PC-3 (cell line): ENCODE results near the gene GPR68. TPM values are rescaled to one million over a fixed set of nuclear protein-coding genes. Genes with fewer than 3 reads are reported as not detected.

Source experiments
- ATAC-seq: fragments of 200-7000 bp; cut with Tn5 transposase; 2 replicates; pipeline ENCODE4 v1.9.1; 2020; ENCODE audit warnings: mild to moderate bottlenecking, moderate library complexity
- BruUV-seq: library from RNA; stranded (reverse); fragments of 400-500 nt; replicated peaks from 2 replicates; lab custom pipeline; 2021; lab: Mats Ljungman, UMichigan
- CTCF ChIA-PET: fragments of 300-600 bp; sonication (Branson Sonifier 250); formaldehyde crosslinking; loops from one replicate; lab custom pipeline; 2022; ENCODE audit warnings: antibody characterized with exemption; lab: Charles Lee
- POLR2A ChIA-PET: fragments of 300-600 bp; sonication (Branson Sonifier 250); formaldehyde crosslinking; loops from one replicate; lab custom pipeline; 2022; ENCODE audit warnings: antibody characterized with exemption; ENCODE audit not compliant: unreplicated experiment; lab: Charles Lee
- DNase-seq: peaks from one replicate; pipeline ENCODE4 v3.0.0-alpha.2; 2015
- H2AFZ ChIP-seq: fragments of 300-600 bp; sonication (generic); 2 replicates; pipeline ENCODE4 v1.6.0; 2016; ENCODE audit warnings: antibody characterized with exemption, low read length
- H3F3A ChIP-seq: fragments of 300-600 bp; sonication (generic); one replicate; pipeline ENCODE4 v1.6.0; 2017; ENCODE audit warnings: antibody characterized with exemption, low read length, control low read depth, mild to moderate bottlenecking; ENCODE audit not compliant: unreplicated experiment
- H3K27ac ChIP-seq: fragments of 300-600 bp; sonication (generic); 2 replicates; pipeline ENCODE4 v1.5.1; 2016; ENCODE audit warnings: mild to moderate bottlenecking, low read length
- H3K27me3 ChIP-seq: fragments of 300-600 bp; sonication (generic); 2 replicates; pipeline ENCODE4 v1.6.1; 2016; ENCODE audit warnings: low read length, mixed read lengths
- H3K36me3 ChIP-seq: fragments of 300-600 bp; sonication (generic); 2 replicates; pipeline ENCODE4 v1.6.1; 2016; ENCODE audit warnings: low read depth, mixed run types, low read length, mixed read lengths
- H3K4me1 ChIP-seq: fragments of 300-600 bp; sonication (generic); 2 replicates; pipeline ENCODE4 v1.5.1; 2016; ENCODE audit warnings: low read length; ENCODE audit not compliant: insufficient read depth
- H3K4me2 ChIP-seq: fragments of 300-600 bp; sonication (generic); 2 replicates; pipeline ENCODE4 v1.6.0; 2016; ENCODE audit warnings: low read length
- H3K4me3 ChIP-seq: fragments of 300-600 bp; sonication (generic); 2 replicates; pipeline ENCODE4 v1.5.1; 2016; ENCODE audit warnings: mild to moderate bottlenecking, low read length, mixed read lengths
- H3K79me2 ChIP-seq: fragments of 300-600 bp; sonication (generic); 2 replicates; pipeline ENCODE4 v1.6.1; 2017; ENCODE audit warnings: low read length, mixed read lengths
- H3K9ac ChIP-seq: fragments of 300-600 bp; sonication (generic); 2 replicates; pipeline ENCODE4 v1.6.0; 2016; ENCODE audit warnings: mild to moderate bottlenecking, low read length
- H3K9me2 ChIP-seq: fragments of 300-600 bp; sonication (generic); replicated peaks from 2 replicates; pipeline ENCODE4 v1.6.1; 2016; ENCODE audit warnings: mixed run types, low read length, mixed read lengths
- H3K9me3 ChIP-seq: fragments of 300-600 bp; sonication (generic); 2 replicates; pipeline ENCODE4 v1.6.1; 2016; ENCODE audit warnings: low read length, mixed read lengths
- H4K20me1 ChIP-seq: fragments of 300-600 bp; sonication (generic); 2 replicates; pipeline ENCODE4 v1.6.1; 2016; ENCODE audit warnings: low read length, mixed read lengths
- EZH2 ChIP-seq: fragments of 300-600 bp; sonication (generic); IDR thresholded peaks from one replicate; pipeline ENCODE4 v1.6.1; 2017; ENCODE audit warnings: antibody characterized with exemption, mild to moderate bottlenecking, low read length; ENCODE audit not compliant: unreplicated experiment
- EZH2phosphoT487 ChIP-seq: fragments of 300-600 bp; sonication (generic); IDR thresholded peaks from 2 replicates; pipeline ENCODE4 v1.6.1; 2018; ENCODE audit warnings: mild to moderate bottlenecking, antibody characterized with exemption, low read length, borderline replicate concordance
- intact Hi-C: fragments of 100-400 bp; cut with micrococcal nuclease; formaldehyde crosslinking; loops from 2 replicates; pipeline ENCODE4 v1.9.0; 2023
- total RNA-seq: library from RNA; depleted of rRNA; stranded (reverse); fragments of >200 nt; gene quantifications from 2 replicates; pipeline ENCODE4 v1.2.3, GENCODE V29; 2014
- TF ChIP-seq, protein P1 (sequence below): fragments of 300-600 bp; sonication (generic); conservative IDR thresholded peaks from 2 replicates; pipeline ENCODE4 v1.5.1; 2017; ENCODE audit warnings: antibody characterized with exemption, low read depth, mild to moderate bottlenecking, low read length

Gene GPR68
- total RNA-seq, 1 experiment from 2014 or later: 1.5 TPM

DNA sequence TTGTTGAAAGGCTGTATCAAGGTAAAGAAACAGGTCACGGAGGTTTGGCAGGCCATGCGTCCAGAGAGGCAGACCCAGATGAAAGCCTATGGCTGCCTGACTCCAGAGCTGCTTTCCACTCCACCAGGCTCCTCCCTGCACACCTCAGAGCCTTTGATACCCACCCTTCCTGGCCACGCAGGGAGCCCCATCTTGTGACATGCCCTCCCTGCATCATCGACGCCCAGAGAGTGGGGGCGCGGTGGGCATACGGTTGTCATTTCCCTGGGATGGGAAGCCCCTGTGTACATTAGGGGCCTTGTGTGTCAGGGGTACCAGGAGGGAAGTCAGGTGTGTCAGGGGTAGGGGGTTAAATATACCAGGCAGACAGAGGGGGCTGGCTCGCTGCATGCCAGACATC is 30.3 kb upstream of the GPR68 start:
- Histone ChIP-seq H3K27ac (no peak overlapping the region), H3K9me2 (no peaks in the 10 kb centered on the region), H3K9ac (no peak overlapping the region), H3K27me3 (no peaks in the 10 kb centered on the region), H4K20me1 (no peaks in the 10 kb centered on the region), H3F3A (no peaks in the 10 kb centered on the region), H3K4me1 (no peaks in the 10 kb centered on the region), H2AFZ (no peak overlapping the region), H3K79me2 (no peaks in the 10 kb centered on the region), H3K36me3 (peaks cover 11% of the 10 kb centered on the region; the same call in 1 of the 2 replicates), H3K4me3 (no peak overlapping the region), H3K9me3 (no peaks in the 10 kb centered on the region), H3K4me2 (no peak overlapping the region)
- BruUV-seq: no TSS peak
- ATAC-seq (no peak), DNase-seq (no peak)
- no peak for TF ChIP-seq EZH2phosphoT487
- TF ChIP-seq, protein P1, sequence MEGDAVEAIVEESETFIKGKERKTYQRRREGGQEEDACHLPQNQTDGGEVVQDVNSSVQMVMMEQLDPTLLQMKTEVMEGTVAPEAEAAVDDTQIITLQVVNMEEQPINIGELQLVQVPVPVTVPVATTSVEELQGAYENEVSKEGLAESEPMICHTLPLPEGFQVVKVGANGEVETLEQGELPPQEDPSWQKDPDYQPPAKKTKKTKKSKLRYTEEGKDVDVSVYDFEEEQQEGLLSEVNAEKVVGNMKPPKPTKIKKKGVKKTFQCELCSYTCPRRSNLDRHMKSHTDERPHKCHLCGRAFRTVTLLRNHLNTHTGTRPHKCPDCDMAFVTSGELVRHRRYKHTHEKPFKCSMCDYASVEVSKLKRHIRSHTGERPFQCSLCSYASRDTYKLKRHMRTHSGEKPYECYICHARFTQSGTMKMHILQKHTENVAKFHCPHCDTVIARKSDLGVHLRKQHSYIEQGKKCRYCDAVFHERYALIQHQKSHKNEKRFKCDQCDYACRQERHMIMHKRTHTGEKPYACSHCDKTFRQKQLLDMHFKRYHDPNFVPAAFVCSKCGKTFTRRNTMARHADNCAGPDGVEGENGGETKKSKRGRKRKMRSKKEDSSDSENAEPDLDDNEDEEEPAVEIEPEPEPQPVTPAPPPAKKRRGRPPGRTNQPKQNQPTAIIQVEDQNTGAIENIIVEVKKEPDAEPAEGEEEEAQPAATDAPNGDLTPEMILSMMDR: no peak
- TF ChIP-seq EZH2: no peak
- ChIA-PET CTCF (no interaction called here), POLR2A (no interaction called here)
- intact Hi-C loops: no loop called here

DNA sequence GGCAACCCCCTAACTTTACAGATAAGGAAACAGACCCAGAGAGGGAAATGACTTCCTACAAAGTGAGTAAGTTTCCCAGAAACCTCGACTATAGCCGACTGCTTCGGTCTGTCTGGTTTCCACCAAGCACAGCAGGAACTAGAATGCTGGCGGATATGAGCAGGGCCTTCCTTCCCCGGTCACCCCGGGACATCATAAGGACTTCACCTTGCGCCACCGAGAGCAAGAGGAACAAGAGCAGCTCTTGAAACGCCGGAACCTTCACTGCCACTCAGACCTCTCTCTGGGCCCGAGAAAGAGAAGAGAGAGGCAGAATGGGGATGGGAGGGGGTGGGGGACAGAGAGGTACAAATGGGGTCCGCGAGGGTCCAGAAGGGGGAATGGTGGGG is 29.4 kb upstream of the GPR68 start:
- Histone ChIP-seq H4K20me1 (no peaks in the 10 kb centered on the region), H3F3A (no peaks in the 10 kb centered on the region), H3K27ac (no peak overlapping the region), H3K4me1 (no peaks in the 10 kb centered on the region), H3K36me3 (peaks cover 6% of the 10 kb centered on the region; the same call in 1 of the 2 replicates), H3K9me3 (no peaks in the 10 kb centered on the region), H3K9me2 (no peaks in the 10 kb centered on the region), H3K4me2 (no peak overlapping the region), H3K79me2 (no peaks in the 10 kb centered on the region), H3K27me3 (no peaks in the 10 kb centered on the region), H3K9ac (no peak overlapping the region), H3K4me3 (no peak overlapping the region), H2AFZ (no peak overlapping the region)
- DNase-seq (no peak), ATAC-seq (no peak)
- no TSS peak for BruUV-seq
- ChIA-PET POLR2A (no interaction called here), CTCF (no interaction called here)
- intact Hi-C loops: no loop called here
- TF ChIP-seq EZH2phosphoT487: no peak
- TF ChIP-seq, protein P1: no peak
- no peak for TF ChIP-seq EZH2

DNA sequence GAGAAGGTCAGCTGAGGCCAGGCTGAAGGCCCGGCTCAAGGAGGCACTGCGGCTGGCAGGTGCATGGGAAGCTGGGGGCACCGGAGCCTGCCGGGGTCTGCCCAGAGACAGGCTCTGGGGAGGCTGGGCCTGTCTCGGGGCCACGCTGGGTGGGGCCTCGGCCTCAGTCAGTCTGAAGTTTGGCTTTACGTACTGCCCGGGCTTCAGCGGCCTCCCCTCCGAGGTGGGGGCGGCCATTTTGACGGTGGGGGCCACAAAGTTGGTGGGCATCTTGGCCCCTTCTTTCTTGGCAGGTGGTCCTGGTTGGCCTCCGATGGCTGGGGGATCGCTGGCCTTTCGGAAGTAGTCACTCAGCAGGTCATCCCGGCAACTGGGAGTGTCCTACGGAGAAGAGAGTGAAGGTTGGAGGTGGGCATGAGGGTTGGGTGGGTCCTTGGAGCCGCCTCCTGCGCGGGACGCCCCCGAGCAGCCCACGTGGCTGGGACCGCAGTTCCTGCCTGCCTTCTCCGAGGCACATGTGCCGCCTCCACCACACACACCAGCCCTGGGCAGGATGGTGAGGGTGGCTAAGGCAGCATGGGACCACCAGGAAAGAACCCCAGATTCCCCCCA is 28.9 kb upstream of the GPR68 start:
- Histone ChIP-seq H3K9me3 (no peaks in the 10 kb centered on the region), H3K4me1 (no peaks in the 10 kb centered on the region), H3K79me2 (no peaks in the 10 kb centered on the region), H3K27ac (no peak overlapping the region), H3F3A (no peaks in the 10 kb centered on the region), H3K4me3 (no peak overlapping the region), H3K9ac (no peak overlapping the region), H3K36me3 (peaks cover 6% of the 10 kb centered on the region; the same call in 1 of the 2 replicates), H3K27me3 (no peaks in the 10 kb centered on the region), H2AFZ (no peak overlapping the region), H4K20me1 (no peaks in the 10 kb centered on the region), H3K9me2 (no peaks in the 10 kb centered on the region), H3K4me2 (no peak overlapping the region)
- ChIA-PET CTCF (no interaction called here), POLR2A (no interaction called here)
- no peak for ATAC-seq
- no peak for DNase-seq
- no peak for TF ChIP-seq EZH2
- no peak for TF ChIP-seq EZH2phosphoT487
- TF ChIP-seq, protein P1: no peak
- intact Hi-C loops: no loop called here
- BruUV-seq: no TSS peak
